KMS-11 (cell line): Measurements from ENCODE around the gene IGFL3.
"Not testable (repeated sequence)": the region's sequence is repeated elsewhere in the genome, so short reads cannot be mapped to it uniquely, and the experiment has no call there.

Source experiments
- H2AFZ ChIP-seq: fragments of 200-600 bp; sonication (generic); 2 replicates; pipeline ENCODE4 v1.6.1; 2016; ENCODE audit warnings: antibody characterized with exemption, mixed run types, low read depth
- H3K27ac ChIP-seq: fragments of 200-600 bp; sonication (generic); 2 replicates; pipeline ENCODE4 v1.6.1; 2016; ENCODE audit warnings: mild to moderate bottlenecking, mixed run types
- H3K27me3 ChIP-seq: fragments of 200-600 bp; sonication (generic); 2 replicates; pipeline ENCODE4 v1.6.1; 2017; ENCODE audit warnings: mild to moderate bottlenecking, low read depth, mixed run types, moderate library complexity; ENCODE audit not compliant: insufficient read depth
- H3K36me3 ChIP-seq: fragments of 200-600 bp; sonication (generic); 2 replicates; pipeline ENCODE4 v1.6.1; 2017; ENCODE audit warnings: mild to moderate bottlenecking, mixed run types; ENCODE audit not compliant: insufficient read depth
- H3K4me1 ChIP-seq: fragments of 200-600 bp; sonication (generic); 2 replicates; pipeline ENCODE4 v1.6.1; 2016; ENCODE audit warnings: mild to moderate bottlenecking, low read depth, mixed run types; ENCODE audit not compliant: poor library complexity, severe bottlenecking
- H3K4me2 ChIP-seq: fragments of 200-600 bp; sonication (generic); 2 replicates; pipeline ENCODE4 v1.7.0; 2016; ENCODE audit warnings: mild to moderate bottlenecking, mixed run types
- H3K4me3 ChIP-seq: fragments of 200-600 bp; sonication (generic); IDR thresholded peaks from 2 replicates; pipeline ENCODE4 v1.6.1; 2017; ENCODE audit warnings: low read depth, low read length, mixed read lengths; ENCODE audit not compliant: insufficient read depth
- H3K79me2 ChIP-seq: fragments of 200-600 bp; sonication (generic); 2 replicates; pipeline ENCODE4 v1.6.1; 2016; ENCODE audit warnings: low read depth, mixed run types; ENCODE audit not compliant: insufficient read depth
- H3K9ac ChIP-seq: fragments of 200-600 bp; sonication (generic); 2 replicates; pipeline ENCODE4 v1.6.1; 2016; ENCODE audit warnings: mild to moderate bottlenecking, mixed run types
- H4K20me1 ChIP-seq: fragments of 200-600 bp; sonication (generic); 2 replicates; pipeline ENCODE4 v1.6.1; 2016; ENCODE audit warnings: mild to moderate bottlenecking, mixed run types; ENCODE audit not compliant: insufficient read depth
- CTCF ChIP-seq: fragments of 200-600 bp; sonication (generic); conservative IDR thresholded peaks from 2 replicates; pipeline ENCODE4 v1.6.1; 2017; ENCODE audit warnings: low read depth, mild to moderate bottlenecking, antibody characterized with exemption, low read length, moderate library complexity, mixed read lengths

The IGFL3 gene

DNA sequence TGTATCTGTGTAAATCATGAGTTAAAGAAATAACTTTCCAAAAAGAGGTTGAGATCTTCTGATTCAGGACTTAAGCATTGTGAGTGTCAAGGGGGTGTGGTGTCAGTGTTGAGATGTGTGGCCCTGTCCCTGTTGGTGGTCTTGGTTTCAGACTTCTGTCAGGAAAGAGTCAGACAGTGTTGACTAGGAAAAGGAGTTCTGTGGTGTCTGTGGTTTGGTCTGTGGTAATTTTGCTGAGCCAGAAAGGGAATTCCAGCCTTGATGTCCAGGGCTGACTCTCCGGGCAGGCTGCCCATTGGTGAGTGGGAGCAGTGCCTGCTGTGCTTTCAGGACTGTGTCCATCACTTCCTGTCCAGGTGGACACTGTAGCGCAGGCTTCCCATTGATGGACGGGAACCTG is 43.9 kb downstream of the IGFL3 start:
- no peak overlapping the region for H3K27ac ChIP-seq
- H3K4me2 ChIP-seq, result no peak overlapping the region
- no peak overlapping the region for H2AFZ ChIP-seq

DNA sequence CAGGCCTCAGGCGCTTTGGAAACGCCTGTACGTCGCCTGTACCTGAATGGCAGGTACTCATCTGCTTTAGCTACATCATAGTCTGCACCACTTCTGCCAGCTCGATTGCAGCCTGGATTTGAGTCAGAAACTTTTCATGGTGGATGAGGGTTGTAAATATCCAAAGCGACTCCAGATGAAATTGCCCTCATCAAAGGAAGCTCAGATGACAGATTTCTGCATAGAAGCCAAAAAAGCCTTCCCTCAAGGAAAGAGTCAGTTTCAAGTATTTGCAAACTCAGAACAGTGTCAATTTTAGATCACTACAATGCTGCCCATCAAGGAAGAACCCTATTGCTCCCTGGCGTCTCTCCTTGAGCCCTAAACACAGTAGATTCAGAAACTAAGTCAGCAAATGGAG is 44.9 kb downstream of the IGFL3 start:
- Histone ChIP-seq H3K4me3 (no peak overlapping the region), H3K4me2 (no peak overlapping the region), H3K27ac (no peak overlapping the region), H3K36me3 (no peaks in the 10 kb centered on the region), H3K9ac (no peak overlapping the region), H2AFZ (no peak overlapping the region), H3K4me1 (no peaks in the 10 kb centered on the region), H3K27me3 (peaks cover 10% of the 10 kb centered on the region; the same call in 1 of the 2 replicates), H4K20me1 (no peaks in the 10 kb centered on the region), H3K79me2 (no peaks in the 10 kb centered on the region)
- no peak for TF ChIP-seq CTCF

More for the DNA sequence above, 43.9 kb downstream of the IGFL3 start:
- H3K4me3 ChIP-seq, result no peak overlapping the region
- H3K79me2 ChIP-seq, result no peaks in the 10 kb centered on the region
- H3K27me3 ChIP-seq, result peaks cover 10% of the 10 kb centered on the region; the same call in 1 of the 2 replicates
- no peaks in the 10 kb centered on the region for H4K20me1 ChIP-seq
- no peak overlapping the region for H3K9ac ChIP-seq
- no peak for TF ChIP-seq CTCF
- no peaks in the 10 kb centered on the region for H3K36me3 ChIP-seq
- no peaks in the 10 kb centered on the region for H3K4me1 ChIP-seq

DNA sequence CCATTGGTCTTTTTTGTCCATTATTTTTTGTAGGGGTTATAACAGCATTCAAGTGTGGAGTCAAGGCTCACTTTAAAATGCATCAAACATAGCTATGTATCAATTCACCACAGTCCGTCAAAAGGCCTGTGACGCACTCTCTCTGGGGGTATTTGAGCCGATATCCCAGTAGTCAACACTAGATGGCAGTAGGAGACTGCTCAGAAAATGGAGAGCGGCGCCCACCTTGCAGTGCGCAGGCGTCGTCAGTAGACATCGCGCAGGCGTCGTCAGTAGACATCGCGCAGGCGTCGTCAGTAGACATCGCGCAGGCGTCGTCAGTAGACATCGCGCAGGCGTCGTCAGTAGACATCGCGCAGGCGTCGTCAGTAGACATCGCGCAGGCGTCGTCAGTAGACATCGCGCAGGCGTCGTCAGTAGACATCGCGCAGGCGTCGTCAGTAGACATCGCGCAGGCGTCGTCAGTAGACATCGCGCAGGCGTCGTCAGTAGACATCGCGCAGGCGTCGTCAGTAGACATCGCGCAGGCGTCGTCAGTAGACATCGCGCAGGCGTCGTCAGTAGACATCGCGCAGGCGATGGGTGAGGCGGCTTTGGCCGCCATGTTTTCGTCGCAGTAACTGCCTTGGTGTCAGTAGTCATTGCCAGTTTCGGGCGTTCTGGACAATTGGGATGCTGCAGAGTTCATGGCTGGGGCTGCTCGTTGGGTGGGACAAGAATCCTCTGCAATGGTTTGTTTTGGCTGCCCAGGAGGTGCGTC is 45.7 kb downstream of the IGFL3 start:
- H3K4me3 ChIP-seq, H3K4me2 ChIP-seq, H4K20me1 ChIP-seq, H3K4me1 ChIP-seq, H3K27ac ChIP-seq, H3K36me3 ChIP-seq, H2AFZ ChIP-seq, H3K27me3 ChIP-seq, H3K9ac ChIP-seq, H3K79me2 ChIP-seq: not testable (repeated sequence)
- peak; percentile 49; the same call in 1 of the 2 replicates for TF ChIP-seq CTCF

GRCh38 chr19:46077815-46078167 is 46.7 kb downstream of the IGFL3 start:
- no peak; the same call in 1 of the 2 replicates for TF ChIP-seq CTCF
- Histone ChIP-seq H3K9ac (no peak overlapping the region), H4K20me1 (no peaks in the 10 kb centered on the region), H3K27me3 (peaks cover 10% of the 10 kb centered on the region; the same call in 1 of the 2 replicates), H3K79me2 (no peaks in the 10 kb centered on the region), H3K4me3 (no peak overlapping the region), H3K27ac (no peak overlapping the region), H2AFZ (no peak overlapping the region), H3K36me3 (no peaks in the 10 kb centered on the region), H3K4me2 (no peak overlapping the region), H3K4me1 (no peaks in the 10 kb centered on the region)
